ENCODE measurements around the gene VAMP1.
"Not testable (repeated sequence)": the region's sequence is repeated elsewhere in the genome, so short reads cannot be mapped to it uniquely, and the experiment has no call there.

Gene VAMP1

DNA sequence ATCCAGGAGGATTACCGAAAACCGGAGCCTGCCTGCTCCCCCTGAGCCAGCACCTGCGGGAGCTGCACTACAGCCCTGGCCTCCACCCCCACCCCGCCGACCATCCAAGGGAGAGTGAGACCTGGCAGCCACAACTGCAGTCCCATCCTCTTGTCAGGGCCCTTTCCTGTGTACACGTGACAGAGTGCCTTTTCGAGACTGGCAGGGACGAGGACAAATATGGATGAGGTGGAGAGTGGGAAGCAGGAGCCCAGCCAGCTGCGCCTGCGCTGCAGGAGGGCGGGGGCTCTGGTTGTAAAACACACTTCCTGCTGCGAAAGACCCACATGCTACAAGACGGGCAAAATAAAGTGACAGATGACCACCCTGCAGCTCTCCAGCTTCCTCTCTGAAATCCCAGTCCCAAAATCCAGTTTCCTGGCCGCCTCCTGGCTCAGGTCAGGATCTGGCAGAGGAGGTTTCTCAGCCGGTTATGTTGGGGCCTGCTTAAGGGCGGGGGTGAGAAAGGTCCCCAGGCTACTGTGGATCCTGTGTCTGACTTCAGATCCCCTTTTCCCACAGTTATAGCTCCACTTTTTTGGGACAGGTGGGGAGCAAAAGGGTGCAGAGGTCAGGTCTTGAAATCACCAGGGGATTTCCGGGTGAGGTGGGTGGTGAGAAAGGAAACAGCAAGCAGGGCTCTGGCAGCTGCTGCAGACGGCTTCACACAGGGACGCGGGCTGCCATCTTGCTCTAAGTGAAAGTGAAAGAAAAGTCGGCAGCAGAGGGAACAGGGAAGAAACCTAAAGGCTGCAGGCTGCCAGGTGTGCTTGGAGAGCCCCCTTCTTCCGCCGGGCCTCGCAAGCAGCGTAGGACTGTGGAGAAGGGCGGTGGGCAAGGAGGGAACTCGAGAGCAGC, 18.9 kb downstream of the VAMP1 start, which contains the start of gene TAPBPL:
Gene TAPBPL, plus strand, starts transcription at position 695 of the 897 bp plus-strand sequence. CDS start 207 bp downstream, outside the sequence.
- peak; percentile 51 to 94 (median 85) for DNase-seq

DNA sequence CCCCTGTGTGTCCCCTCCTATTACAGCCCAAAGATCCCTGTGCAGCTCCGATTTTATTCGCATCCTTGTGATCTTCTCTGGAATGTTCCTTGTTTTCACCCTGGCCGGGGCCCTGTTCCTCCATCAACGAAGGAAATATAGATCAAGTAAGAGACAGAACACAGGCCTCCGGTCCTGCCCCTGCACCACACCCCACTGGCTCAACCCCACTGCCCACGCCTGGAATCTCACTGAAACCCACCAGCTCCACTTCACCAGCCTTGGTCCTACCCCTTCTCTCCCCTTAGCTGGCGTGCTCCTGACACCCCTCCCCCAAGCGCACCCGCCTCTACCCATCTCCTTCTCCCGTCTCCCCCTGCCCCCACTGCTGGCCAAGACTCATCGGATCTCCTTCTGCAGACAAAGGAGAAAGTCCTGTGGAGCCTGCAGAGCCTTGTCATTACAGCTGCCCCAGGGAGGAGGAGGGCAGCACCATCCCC, 19.6 kb downstream of the VAMP1 start:
- DNase-seq: peak in 23 of 56 donors; percentile 43 to 83 (median 68)

DNA sequence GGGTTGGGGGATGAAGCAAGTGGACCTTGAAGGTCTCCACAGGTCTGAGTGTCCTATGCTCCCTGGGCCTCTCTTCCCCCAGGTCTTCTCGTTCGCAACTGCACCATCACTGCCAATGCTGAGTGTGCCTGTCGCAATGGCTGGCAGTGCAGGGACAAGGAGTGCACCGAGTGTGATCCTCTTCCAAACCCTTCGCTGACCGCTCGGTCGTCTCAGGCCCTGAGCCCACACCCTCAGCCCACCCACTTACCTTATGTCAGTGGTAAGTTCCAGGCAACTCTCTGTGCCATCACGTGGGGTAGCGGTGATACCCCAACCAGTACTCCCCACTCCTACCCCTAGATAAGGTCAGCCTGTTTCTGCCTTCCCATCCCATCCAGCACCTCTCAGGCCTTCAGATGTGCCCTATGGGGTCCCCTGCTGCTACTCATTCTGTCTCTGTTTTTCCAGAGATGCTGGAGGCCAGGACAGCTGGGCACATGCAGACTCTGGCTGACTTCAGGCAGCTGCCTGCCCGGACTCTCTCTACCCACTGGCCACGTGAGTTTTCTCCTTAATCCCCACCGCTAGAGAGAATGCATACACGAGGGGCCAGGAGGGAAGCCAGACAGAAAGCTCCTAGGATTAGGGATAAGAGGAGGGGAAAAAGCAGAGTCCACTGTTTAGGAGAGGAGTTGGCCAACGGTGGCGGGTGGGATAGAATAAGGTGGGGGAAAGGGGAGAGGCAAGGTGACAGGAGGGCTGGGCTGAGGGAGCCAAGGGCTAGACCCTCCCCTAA, 20.2 kb downstream of the VAMP1 start:
- no peak for DNase-seq

DNA sequence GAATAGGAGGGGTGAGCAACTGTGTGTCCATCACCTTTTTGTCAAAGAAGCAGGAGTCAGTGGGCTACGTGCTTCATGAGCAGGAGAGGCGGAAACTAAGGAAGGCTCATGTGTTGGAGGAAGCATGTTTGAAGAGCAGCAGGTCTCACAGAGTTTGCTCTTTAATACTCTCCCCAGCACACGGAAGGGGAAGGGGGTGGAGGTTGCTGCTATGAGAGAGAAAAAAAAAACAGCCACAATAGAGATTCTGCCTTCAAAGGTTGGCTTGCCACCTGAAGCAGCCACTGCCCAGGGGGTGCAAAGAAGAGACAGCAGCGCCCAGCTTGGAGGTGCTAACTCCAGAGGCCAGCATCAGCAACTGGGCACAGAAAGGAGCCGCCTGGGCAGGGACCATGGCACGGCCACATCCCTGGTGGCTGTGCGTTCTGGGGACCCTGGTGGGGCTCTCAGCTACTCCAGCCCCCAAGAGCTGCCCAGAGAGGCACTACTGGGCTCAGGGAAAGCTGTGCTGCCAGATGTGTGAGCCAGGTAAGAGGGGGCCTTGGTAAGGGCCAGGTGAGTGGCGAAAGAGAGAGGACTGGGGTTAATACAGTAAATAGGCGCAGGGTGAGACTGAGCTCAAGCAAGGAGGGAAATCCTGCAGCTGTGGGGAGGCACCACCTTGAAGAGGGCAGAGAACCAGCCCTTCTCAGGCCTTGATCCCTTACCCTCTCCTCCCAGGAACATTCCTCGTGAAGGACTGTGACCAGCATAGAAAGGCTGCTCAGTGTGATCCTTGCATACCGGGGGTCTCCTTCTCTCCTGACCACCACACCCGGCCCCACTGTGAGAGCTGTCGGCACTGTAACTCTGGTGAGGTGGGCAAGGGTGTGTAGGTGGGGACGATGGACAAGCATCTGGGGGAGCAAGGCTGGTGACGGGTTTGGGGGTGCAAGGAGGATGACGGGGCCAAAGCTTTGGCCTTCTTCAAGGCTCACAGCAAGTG, 25.5 kb downstream of the VAMP1 start, which contains the start of gene CD27:
Gene CD27, plus strand, starts transcription at position 252 of the 985 bp plus-strand sequence. Its CDS starts 141 bp downstream, at position 393.
- DNase-seq: no peak

DNA sequence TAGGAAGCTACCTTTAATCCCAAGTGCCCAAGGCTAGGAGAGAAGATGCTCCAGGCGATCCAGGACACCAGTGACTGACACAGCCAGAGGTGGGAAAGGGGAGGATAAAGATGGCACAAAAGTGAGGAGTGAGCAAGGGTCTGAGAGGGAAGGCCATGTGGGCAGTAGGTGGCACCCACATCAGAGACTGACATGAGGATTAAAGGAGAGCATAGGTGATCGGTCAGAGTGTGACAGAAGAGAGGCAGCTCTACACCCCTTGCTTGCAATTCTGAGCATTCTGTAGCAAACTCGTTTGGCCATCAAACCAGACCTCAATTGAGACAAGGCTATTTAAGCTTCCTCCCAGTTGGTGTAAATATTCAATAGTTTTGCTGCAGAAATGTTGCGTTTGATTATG, 26.4 kb downstream of the VAMP1 start:
- no peak for DNase-seq

DNA sequence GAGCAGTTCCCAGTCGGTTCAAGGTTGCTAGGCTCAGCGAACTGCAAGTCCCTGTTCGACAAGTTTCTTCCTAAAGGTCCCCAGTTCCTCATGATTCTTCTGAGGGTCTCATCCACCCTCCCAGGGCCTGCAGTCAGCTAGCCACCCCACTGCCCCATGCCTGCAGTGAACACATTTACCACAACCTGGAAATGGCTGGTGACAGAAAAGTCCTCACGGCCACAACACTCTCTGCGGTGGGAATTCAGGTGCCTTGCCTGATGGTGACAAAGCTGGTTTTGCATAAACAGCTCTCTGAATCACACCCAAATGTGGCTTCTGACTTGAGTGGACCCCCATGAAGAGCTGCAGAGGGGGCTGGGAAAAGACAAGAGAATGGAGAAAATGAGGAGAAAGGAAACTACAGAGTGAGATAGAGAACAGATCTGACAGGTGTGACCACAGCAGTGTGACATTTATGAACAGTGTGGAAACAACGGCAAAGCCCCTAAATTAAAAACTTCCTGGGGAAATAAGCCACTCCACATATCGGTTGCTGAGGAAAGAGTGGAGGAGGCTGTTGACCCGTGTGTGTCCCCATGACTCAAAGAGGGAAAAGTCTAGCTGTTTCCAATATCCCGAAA, 27.0 kb downstream of the VAMP1 start:
- DNase-seq: no peak

DNA sequence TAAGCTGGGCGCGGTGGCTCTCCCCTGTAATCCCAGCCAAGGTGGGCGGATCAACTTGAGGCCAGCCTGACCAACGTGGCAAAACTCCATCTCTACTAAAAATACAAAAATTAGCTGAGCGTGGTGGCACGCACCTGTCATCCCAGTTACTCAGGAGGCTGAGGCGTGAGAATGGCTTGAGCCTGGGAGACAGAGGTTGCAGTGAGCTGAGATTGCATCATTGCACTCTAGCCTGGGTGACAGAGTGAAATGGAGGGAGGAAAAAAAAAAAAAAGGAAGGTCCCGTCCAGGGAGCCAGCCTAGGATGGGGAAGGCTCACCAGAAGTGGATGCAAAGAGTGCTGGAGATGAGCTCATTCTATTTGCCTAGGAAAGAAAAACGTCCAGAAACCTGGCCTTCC, 27.6 kb downstream of the VAMP1 start:
- DNase-seq: no peak

DNA sequence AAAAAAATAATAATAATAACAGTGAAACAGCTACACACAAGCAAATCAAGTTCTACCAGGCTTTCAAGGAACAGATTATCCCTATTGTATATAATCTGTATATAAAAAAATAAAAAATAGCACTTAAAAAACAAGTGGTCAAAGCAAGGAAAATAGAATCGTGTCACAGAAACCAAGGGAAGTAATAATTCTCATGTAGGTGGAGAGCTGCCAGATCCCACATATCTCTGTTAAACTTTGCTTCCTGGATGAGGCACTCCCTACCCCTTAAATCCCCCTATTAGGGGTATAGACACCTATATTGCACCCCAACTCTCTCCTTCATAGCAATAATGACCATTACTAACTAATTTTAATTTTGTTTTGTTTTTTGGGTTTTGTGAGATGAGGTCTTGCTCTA, 30.1 kb downstream of the VAMP1 start:
- DNase-seq: no peak

DNA sequence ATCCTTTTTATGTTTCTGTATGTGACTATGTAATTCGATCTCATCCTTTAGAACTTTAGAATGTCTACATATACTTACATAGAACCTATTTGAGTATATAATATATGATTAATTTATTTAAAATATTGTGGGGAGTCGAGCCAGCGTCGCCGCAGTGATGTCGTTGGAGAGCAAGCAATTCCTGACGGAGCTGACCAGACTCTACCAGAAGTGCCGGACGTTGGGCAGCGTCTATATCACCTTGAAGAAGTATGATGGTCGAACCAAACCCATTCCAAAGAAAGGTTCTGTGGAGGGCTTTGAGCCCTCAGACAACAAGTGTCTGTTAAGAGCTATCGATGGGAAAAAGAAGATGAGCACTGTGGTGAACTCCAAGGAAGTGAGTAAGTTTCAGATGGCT, 32.1 kb downstream of the VAMP1 start:
- DNase-seq: no peak

DNA sequence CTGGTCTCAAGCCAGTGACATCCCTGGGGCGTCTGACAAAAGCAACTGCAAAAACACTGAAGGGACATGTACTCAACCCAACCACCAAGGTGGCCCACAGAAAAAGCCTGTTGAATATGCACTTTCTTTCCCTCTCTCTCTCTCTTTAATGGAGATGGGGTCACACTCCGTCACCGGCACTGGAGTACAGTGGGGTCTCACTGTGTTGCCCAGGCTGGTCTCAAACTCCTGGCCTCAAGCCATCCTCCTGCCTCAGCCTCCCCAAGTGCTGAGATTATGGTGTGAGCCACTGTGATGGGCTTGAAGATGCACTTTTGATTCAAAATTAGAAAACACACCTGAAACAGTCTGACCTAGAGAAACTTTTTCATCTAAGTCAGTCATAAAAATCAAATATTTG, 32.9 kb downstream of the VAMP1 start:
- DNase-seq: no peak

DNA sequence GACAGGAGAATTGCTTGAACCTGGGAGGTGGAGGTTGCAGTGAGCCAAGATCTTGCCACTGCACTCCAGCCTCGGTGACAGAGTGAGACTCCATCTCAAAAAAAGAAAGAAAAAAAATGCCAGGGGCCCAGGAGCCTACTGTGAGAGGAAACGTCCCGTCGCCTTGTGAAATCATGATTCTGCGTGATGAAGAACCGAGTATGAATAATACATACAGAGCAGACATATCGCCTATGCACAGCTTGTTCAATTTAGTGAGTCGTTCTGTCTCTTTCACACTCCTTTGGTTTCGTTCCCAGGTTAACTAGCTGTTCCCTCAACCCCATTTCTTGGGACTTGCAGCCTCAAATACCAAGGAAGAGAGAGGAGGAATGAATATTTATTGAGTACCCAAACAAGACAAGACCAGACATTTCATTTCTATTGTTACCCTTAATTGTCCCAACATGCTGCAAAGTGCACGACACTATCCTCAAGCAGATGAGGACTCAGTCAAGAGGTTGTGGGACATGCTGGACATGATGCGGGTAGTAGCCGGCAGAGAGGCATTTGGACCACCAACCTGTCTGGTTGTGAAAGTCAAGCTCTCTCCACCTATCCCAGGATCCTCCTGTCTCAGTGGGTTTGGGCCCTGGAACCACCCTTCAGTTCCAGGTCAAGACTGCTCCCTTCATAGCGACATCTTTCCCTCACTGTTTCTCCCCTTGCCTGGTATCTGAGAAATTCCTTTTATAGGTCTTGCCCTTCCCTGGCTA, 34.3 kb downstream of the VAMP1 start:
- no peak for DNase-seq

DNA sequence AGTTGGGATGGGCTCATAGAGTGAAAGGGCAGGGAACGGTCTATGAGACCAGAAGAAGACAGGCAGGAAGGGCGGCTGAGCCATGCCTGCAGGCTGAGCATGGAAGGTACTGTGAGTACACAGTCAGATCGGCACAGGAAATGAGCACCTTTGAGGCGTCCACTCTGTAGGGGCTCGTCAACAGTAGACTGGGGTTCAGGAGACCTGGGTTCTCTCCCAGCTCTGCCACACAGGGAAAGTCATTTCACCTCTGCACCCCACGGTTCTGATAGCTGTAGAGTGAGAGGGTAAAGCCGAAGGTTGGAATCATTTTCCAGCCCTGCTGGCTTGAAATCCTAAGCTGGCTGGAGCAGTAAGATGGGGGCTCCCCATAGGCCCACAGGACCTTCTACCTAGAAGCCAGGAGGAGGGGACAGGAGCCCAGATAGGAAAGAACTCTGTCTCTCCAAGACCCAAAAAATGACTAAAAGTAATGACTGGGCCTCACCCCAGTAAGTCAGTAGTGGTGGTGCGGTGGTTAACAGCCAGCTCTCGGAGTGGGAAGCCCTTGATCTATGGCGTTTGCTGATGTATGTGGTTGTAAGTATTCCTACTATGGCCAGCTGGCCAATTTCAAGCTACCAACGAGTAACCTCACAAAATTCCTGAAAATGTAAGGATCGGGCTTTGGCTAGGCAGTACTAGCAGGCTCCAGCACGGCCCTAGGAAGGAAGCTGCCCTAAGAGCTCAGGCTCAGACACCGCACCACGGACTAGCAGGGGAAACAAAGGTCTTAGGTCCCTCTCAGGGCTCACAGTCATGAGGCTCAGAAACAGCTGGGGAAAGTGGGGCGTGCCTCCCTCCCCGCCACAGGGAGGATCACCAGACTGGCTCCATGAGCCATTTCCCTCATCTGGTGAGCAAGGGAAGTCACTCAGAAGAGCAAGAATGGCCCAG, 36.0 kb downstream of the VAMP1 start:
- no peak for DNase-seq

DNA sequence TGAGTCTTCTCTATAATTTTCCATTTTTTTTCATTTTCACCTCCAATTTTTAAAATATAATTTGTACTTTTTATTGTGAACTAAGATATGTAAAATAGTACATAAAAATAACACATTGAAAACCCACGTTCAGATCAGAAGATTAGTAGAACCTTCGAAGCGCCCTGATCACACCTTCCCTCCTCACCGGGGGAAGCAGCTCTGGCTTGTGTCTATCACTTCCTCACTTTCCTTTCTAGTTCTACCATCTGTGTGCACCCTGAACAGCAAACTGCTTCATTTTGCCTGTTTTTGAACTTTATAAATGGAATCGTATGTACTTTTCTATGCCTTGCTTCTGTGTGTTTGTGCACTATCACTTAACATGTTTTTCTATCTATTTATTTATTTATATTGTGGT, 37.5 kb downstream of the VAMP1 start:
- peak in 4 of 56 donors; percentile 8 to 34 (median 20) for DNase-seq

DNA sequence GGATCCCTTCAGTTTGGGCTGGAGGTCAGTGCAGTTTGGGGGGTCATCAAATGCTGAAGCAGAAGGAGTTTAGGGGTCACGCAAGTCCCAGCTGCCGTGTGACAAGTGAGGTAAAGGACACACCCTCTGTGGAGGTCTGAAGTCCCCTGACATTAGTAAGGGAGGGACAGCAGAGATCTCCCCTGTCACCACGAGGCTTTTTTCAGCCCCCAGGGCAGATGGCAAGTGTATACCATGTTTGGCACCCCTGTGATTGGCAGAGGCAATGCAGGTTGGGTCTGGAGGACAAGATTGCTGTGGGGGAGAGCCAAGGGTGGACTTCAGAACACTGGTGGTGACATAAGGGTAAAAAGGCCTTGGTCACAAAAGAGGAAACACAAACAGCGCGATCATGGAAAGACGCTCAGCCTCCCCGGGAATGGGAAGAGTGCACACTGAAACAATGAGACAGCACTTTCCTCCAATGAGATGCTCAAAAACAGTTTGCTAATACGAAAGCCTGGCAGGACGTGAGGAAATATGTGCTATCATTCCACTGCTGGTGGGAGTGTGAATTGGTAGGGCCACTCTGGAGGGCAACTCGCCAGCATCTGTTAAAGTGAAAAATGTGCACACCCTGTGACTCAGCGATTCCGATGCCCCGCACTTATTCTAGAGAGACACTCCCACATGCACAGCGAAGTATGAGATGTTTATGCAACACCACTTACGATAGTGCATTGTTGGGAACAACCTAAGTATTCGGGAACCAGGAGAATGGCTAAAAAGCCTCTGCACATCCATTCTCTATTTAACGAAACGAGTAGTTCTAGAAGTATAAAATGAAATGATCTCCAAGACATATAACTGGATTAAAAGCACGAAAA, 40.1 kb downstream of the VAMP1 start:
- DNase-seq: peak in 25 of 56 donors; percentile 4 to 68 (median 26)

DNA sequence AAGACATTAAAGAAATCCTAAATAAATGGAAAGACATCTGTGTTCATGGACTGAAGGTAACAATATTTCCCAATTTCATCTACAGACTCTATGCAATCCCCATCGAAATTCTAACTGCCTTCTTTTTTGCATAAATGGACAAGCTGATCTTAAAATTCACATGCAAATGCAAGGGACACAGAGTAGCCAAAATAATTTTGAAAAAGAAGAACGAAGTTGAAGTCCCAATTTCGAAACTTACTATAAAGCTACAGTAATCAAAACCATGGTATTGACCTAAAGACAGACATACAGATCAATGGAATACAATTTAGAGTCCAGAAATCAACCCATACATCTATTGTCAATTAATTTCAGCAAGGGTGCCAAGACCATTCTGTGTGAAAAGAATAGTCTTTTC, 42.2 kb downstream of the VAMP1 start:
- no peak for DNase-seq

DNA sequence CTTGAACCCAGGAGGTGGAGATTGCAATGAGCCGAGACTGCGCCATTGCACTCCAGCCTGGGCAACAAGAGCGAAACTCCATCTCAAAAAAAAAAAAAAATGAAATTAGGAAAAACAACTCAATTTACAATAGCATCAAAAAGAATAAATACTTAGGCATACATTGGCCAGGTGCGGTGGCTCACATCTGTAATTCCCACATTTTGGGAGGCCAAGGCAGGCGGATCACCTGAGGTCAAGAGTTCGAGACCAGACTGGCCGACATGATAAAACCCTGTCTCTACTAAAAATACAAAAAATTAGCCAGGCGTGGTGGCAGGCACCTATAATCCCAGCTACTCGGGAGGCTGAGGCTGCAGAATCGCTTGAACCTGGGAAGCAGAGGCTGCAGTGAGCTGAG, 42.7 kb downstream of the VAMP1 start:
- DNase-seq: not testable (repeated sequence)
